Gastroesophageal sphincter (tissue), 3 donors: ENCODE data around the gene FMN2.
"Not testable (repeated sequence)": the region's sequence is repeated elsewhere in the genome, so short reads cannot be mapped to it uniquely, and the experiment has no call there.

Experiments used
- EP300 ChIP-seq: sonication (generic); formaldehyde crosslinking; IDR thresholded peaks from one replicate; pipeline ENCODE4 v1.6.1; 2017; ENCODE audit warnings: antibody characterized with exemption, mild to moderate bottlenecking
- POLR2A ChIP-seq, 2 donors: fragments of 450-650 bp; IDR thresholded peaks; one replicate each; pipeline ENCODE4 v1.6.1; 2017; ENCODE audit warnings: antibody characterized with exemption in 2 of 2, mild to moderate bottlenecking in 2 of 2, moderate library complexity in 1 of 2
- POLR2AphosphoS5 ChIP-seq: sonication (generic); formaldehyde crosslinking; IDR thresholded peaks from one replicate; pipeline ENCODE4 v1.6.1; 2017; ENCODE audit warnings: antibody characterized with exemption
- TF ChIP-seq, protein P1 (sequence below), 4 experiments: fragments of 200-600 bp in 2 of 4; fragments of 450-650 bp in 2 of 4; sonication (generic) in 1 of 4; IDR thresholded peaks; one replicate each; pipeline ENCODE4 v1.5.1; 2017 to 2019; ENCODE audit warnings: antibody characterized with exemption in 4 of 4, mild to moderate bottlenecking in 2 of 4, moderate library complexity in 2 of 4

GRCh38 chr1:240275219-240275618 is 183.5 kb downstream of the FMN2 start:
- TF ChIP-seq POLR2A (IDR thresholded peaks at IDR 0.05); POLR2AphosphoS5; EP300: not testable (repeated sequence)
- TF ChIP-seq, protein P1, sequence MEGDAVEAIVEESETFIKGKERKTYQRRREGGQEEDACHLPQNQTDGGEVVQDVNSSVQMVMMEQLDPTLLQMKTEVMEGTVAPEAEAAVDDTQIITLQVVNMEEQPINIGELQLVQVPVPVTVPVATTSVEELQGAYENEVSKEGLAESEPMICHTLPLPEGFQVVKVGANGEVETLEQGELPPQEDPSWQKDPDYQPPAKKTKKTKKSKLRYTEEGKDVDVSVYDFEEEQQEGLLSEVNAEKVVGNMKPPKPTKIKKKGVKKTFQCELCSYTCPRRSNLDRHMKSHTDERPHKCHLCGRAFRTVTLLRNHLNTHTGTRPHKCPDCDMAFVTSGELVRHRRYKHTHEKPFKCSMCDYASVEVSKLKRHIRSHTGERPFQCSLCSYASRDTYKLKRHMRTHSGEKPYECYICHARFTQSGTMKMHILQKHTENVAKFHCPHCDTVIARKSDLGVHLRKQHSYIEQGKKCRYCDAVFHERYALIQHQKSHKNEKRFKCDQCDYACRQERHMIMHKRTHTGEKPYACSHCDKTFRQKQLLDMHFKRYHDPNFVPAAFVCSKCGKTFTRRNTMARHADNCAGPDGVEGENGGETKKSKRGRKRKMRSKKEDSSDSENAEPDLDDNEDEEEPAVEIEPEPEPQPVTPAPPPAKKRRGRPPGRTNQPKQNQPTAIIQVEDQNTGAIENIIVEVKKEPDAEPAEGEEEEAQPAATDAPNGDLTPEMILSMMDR (IDR thresholded peaks at IDR 0.05) = not testable (repeated sequence)
